Neural progenitor cell (in vitro differentiated cells): Measurements from ENCODE around the gene UBAC1. TPM values are rescaled to one million over a fixed set of nuclear protein-coding genes. Genes with fewer than 3 reads are reported as not detected.

Experiments used
- DNase-seq: peaks from one replicate; pipeline ENCODE4 v3.0.0-alpha.2; 2016; ENCODE audit warnings: low spot score
- H2AFZ ChIP-seq: fragments of 200-600 bp; sonication (generic); replicated peaks from 2 replicates; pipeline ENCODE4 v1.6.1; 2016; ENCODE audit warnings: antibody characterized with exemption
- H3F3A ChIP-seq: fragments of 200-600 bp; sonication (generic); 2 replicates; pipeline ENCODE4 v1.6.1; 2016; ENCODE audit warnings: antibody characterized with exemption, low read depth
- H3K27ac ChIP-seq: fragments of 200-600 bp; sonication (generic); 2 replicates; pipeline ENCODE4 v1.5.1; 2016; ENCODE audit warnings: mild to moderate bottlenecking
- H3K27me3 ChIP-seq: fragments of 200-600 bp; sonication (generic); 2 replicates; pipeline ENCODE4 v1.6.1; 2016; ENCODE audit warnings: mild to moderate bottlenecking, moderate library complexity
- H3K36me3 ChIP-seq: fragments of 200-600 bp; sonication (generic); 2 replicates; pipeline ENCODE4 v1.5.1; 2016
- H3K4me1 ChIP-seq: fragments of 200-600 bp; sonication (generic); 2 replicates; pipeline ENCODE4 v1.6.1; 2016; ENCODE audit warnings: mixed run types
- H3K4me2 ChIP-seq: fragments of 200-600 bp; sonication (generic); 2 replicates; pipeline ENCODE4 v1.6.1; 2016
- H3K4me3 ChIP-seq: fragments of 200-600 bp; sonication (generic); 2 replicates; pipeline ENCODE4 v1.5.1; 2016
- H3K79me2 ChIP-seq: fragments of 200-600 bp; sonication (generic); 2 replicates; pipeline ENCODE4 v1.6.1; 2016; ENCODE audit warnings: low read depth
- H3K9ac ChIP-seq: fragments of 200-600 bp; sonication (generic); 2 replicates; pipeline ENCODE4 v1.6.1; 2016
- H3K9me3 ChIP-seq: fragments of 200-600 bp; sonication (generic); 2 replicates; pipeline ENCODE4 v1.5.1; 2016; ENCODE audit warnings: low read depth
- H4K20me1 ChIP-seq: fragments of 200-600 bp; sonication (generic); 2 replicates; pipeline ENCODE4 v1.6.1; 2016; ENCODE audit warnings: low read depth
- H3K27ac Mint-ChIP-seq: 3 replicates; pipeline ENCODE4 v1.8.0; 2021; ENCODE audit warnings: mixed read lengths
- H3K27me3 Mint-ChIP-seq: 2 replicates; pipeline ENCODE4 v1.8.0; 2022; ENCODE audit warnings: low read depth, mild to moderate bottlenecking, inconsistent platforms, moderate library complexity, mixed read lengths; ENCODE audit not compliant: insufficient read depth
- H3K36me3 Mint-ChIP-seq: 3 replicates; pipeline ENCODE4 v1.8.0; 2021; ENCODE audit warnings: mixed read lengths
- H3K4me1 Mint-ChIP-seq: 3 replicates; pipeline ENCODE4 v1.8.0; 2021; ENCODE audit warnings: mixed read lengths
- H3K4me3 Mint-ChIP-seq: 3 replicates; pipeline ENCODE4 v1.8.0; 2021; ENCODE audit warnings: mild to moderate bottlenecking, moderate library complexity, mixed read lengths
- H3K9me3 Mint-ChIP-seq: 3 replicates; pipeline ENCODE4 v1.8.0; 2020; ENCODE audit warnings: mixed read lengths
- EZH2 ChIP-seq: fragments of 200-600 bp; sonication (generic); IDR thresholded peaks from 2 replicates; pipeline ENCODE4 v1.6.1; 2017; ENCODE audit warnings: antibody characterized with exemption, mild to moderate bottlenecking, moderate library complexity
- EZH2phosphoT487 ChIP-seq: fragments of 200-600 bp; sonication (generic); IDR thresholded peaks from 2 replicates; pipeline ENCODE4 v1.6.1; 2017; ENCODE audit warnings: antibody characterized with exemption
- total RNA-seq: library from RNA; depleted of rRNA; stranded (reverse); fragments of >200 nt; gene quantifications from 2 replicates; pipeline ENCODE4 v1.2.3, GENCODE V29; 2015; ENCODE audit warnings: low replicate concordance
- TF ChIP-seq, protein P1 (sequence below): fragments of 200-600 bp; sonication (generic); IDR thresholded peaks from 2 replicates; pipeline ENCODE4 v1.5.1; 2017; ENCODE audit warnings: antibody characterized with exemption, mild to moderate bottlenecking

The UBAC1 gene
- total RNA-seq, 1 donor from 2014 or later: 66.0 TPM

DNA sequence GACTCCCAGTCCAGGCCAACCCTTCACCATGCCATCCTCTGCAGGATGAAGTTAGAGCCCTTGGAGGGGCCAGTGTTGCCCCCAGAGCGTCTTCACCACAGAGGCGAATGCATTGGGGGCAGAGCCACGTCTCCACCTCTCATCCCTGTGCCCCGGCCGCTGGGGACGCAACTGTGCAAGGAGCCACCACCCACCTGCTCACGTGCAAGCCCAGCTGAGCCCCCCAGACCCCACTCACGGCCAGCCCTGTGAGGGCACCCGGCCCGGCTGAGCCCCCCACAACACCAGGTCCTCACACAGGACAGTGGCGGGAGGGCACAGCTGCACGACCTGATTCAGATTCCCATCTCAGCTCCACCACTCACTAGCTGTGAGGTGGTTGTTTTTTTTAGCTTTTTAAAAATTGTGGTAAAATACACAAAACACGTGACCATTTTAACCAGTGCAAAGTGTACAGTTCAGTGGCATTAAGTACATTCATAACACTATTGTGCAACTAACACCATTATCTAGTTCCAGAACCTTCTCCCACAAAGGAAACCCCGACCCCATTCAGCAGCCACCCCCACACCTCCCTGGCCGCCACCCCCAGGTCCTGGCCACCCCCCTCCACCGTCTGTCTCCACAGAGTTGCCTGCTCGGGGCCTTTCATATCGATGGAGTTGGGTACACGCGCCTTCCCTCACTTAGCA, 33.5 kb upstream of the UBAC1 start:
- no peaks in the 10 kb centered on the region for H3K79me2 ChIP-seq
- Mint-ChIP-seq H3K36me3 (no peaks in the 10 kb centered on the region), H3K27me3 (peaks cover 3% of the 10 kb centered on the region), H3K4me3 (no peak overlapping the region), H3K27ac (no peak overlapping the region), H3K4me1 (peaks cover 38% of the 10 kb centered on the region), H3K9me3 (no peaks in the 10 kb centered on the region)
- no peak overlapping the region for H2AFZ ChIP-seq
- no peaks in the 10 kb centered on the region for H3K36me3 ChIP-seq
- H3K27me3 ChIP-seq: no peaks in the 10 kb centered on the region
- no peaks in the 10 kb centered on the region for H3K9me3 ChIP-seq
- H3F3A ChIP-seq: peaks cover 39% of the 10 kb centered on the region
- no peak overlapping the region for H3K4me3 ChIP-seq
- no peak overlapping the region for H3K27ac ChIP-seq
- peaks cover 40% of the 10 kb centered on the region for H3K4me1 ChIP-seq
- DNase-seq: no peak
- H3K9ac ChIP-seq: no peak overlapping the region
- H4K20me1 ChIP-seq: no peaks in the 10 kb centered on the region
- no peak overlapping the region for H3K4me2 ChIP-seq
- TF ChIP-seq, protein P1, sequence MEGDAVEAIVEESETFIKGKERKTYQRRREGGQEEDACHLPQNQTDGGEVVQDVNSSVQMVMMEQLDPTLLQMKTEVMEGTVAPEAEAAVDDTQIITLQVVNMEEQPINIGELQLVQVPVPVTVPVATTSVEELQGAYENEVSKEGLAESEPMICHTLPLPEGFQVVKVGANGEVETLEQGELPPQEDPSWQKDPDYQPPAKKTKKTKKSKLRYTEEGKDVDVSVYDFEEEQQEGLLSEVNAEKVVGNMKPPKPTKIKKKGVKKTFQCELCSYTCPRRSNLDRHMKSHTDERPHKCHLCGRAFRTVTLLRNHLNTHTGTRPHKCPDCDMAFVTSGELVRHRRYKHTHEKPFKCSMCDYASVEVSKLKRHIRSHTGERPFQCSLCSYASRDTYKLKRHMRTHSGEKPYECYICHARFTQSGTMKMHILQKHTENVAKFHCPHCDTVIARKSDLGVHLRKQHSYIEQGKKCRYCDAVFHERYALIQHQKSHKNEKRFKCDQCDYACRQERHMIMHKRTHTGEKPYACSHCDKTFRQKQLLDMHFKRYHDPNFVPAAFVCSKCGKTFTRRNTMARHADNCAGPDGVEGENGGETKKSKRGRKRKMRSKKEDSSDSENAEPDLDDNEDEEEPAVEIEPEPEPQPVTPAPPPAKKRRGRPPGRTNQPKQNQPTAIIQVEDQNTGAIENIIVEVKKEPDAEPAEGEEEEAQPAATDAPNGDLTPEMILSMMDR: no peak
- no peak for TF ChIP-seq EZH2
- no peak for TF ChIP-seq EZH2phosphoT487

DNA sequence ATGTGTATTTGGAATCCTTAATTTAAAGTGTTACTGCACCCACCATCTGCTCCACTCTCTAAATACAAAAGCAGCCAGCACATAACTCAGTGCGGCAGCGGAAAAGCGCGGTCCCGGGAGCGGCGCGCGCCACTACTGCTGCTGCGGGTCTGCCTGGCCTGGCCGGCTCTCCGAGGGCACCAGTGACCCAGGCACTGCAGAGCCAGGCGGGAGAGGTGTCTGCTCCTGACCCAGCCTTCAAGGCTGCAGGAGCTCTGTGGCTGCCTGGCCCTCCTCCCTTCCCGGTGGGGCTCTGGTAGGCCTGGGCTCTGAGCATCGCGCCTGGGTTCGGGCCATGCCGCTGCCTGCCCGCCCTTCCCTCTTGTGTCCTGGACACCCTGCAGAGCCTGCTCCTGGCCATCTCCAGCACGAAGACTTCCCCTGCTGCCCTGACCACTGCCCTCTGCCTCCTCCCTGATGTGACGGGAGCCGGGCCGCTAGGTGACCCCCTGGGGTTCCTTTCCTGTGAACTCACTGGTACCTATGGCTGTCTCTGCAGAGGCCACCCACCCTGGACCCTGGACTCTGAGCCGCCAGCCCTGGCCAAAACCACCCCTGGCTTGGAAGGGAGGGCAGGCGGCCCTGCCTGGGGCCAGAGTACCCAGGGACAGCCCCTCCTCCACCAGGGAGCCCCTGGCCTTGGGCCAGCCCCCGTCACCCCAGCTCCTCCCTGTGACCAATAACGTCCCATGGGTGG, 32.8 kb upstream of the UBAC1 start:
- Mint-ChIP-seq H3K27me3 (peaks cover 3% of the 10 kb centered on the region), H3K4me1 (peaks cover 41% of the 10 kb centered on the region), H3K4me3 (peak overlapping the region; percentile 41), H3K36me3 (no peaks in the 10 kb centered on the region), H3K9me3 (no peaks in the 10 kb centered on the region), H3K27ac (peak overlapping the region; percentile 57)
- H3K36me3 ChIP-seq: no peaks in the 10 kb centered on the region
- H3K27me3 ChIP-seq: no peaks in the 10 kb centered on the region
- no peak overlapping the region for H3K4me2 ChIP-seq
- TF ChIP-seq EZH2: no peak
- TF ChIP-seq, protein P1: no peak
- TF ChIP-seq EZH2phosphoT487: no peak
- H4K20me1 ChIP-seq: no peaks in the 10 kb centered on the region
- no peak overlapping the region for H3K4me3 ChIP-seq
- no peak overlapping the region for H3K9ac ChIP-seq
- no peaks in the 10 kb centered on the region for H3K9me3 ChIP-seq
- peak; percentile 56 for DNase-seq
- peaks cover 43% of the 10 kb centered on the region for H3K4me1 ChIP-seq
- H3F3A ChIP-seq: peaks cover 45% of the 10 kb centered on the region
- no peak overlapping the region for H2AFZ ChIP-seq
- no peaks in the 10 kb centered on the region for H3K79me2 ChIP-seq
- no peak overlapping the region for H3K27ac ChIP-seq

DNA sequence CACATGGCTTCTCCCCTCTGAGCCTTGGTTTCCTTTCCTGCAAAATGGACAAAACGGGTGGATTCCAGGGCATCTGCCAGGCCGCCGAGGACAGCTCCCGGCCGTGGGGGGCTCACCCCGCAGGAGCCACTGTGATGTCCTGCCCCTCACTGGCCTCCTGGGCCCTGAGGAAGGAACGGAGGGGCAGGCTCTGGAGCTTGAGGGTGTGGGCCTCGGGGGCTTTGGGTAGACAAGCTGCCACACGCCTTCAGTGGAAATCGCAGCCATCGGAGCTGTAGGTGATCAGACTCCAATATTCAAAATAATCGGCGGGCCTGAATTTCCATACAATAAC, 32.2 kb upstream of the UBAC1 start:
- Histone ChIP-seq H3K9me3 (no peaks in the 10 kb centered on the region), H3K4me1 (peaks cover 43% of the 10 kb centered on the region), H4K20me1 (no peaks in the 10 kb centered on the region), H3K27me3 (no peaks in the 10 kb centered on the region), H2AFZ (no peak overlapping the region), H3K27ac (no peak overlapping the region), H3F3A (peaks cover 45% of the 10 kb centered on the region), H3K4me3 (no peak overlapping the region), H3K9ac (no peak overlapping the region), H3K79me2 (no peaks in the 10 kb centered on the region), H3K4me2 (peak overlapping the region; percentile 72), H3K36me3 (no peaks in the 10 kb centered on the region)
- DNase-seq: no peak
- Mint-ChIP-seq H3K36me3 (no peaks in the 10 kb centered on the region), H3K9me3 (no peaks in the 10 kb centered on the region), H3K4me1 (peaks cover 41% of the 10 kb centered on the region), H3K27ac (peak overlapping the region; percentile 57), H3K27me3 (peaks cover 3% of the 10 kb centered on the region), H3K4me3 (peak overlapping the region; percentile 41)
- TF ChIP-seq, protein P1: no peak
- TF ChIP-seq EZH2phosphoT487: no peak
- no peak for TF ChIP-seq EZH2
